ENCODE measurements around the gene PCDH11Y. TPM values are rescaled to one million over a fixed set of nuclear protein-coding genes. Genes with fewer than 3 reads are reported as not detected.
"Not testable (repeated sequence)": the region's sequence is repeated elsewhere in the genome, so short reads cannot be mapped to it uniquely, and the experiment has no call there.

The PCDH11Y gene
- total RNA-seq, 1 donor from 2014 or later, result not detected

- not testable (repeated sequence) for H3K4me1 Mint-ChIP-seq (ENCODE audit: low read depth); H3K27me3 Mint-ChIP-seq (ENCODE audit: low read depth); H3K9me3 Mint-ChIP-seq (ENCODE audit: low read depth); H3K36me3 Mint-ChIP-seq (ENCODE audit: low read depth); DNase-seq (ENCODE audit: low spot score); H3K27ac Mint-ChIP-seq (ENCODE audit: unreplicated experiment); H3K4me3 Mint-ChIP-seq (ENCODE audit: unreplicated experiment)
Observed at GRCh38 chrY:5679265-5679664, 679.2 kb downstream of the PCDH11Y start.

GRCh38 chrY:5708727-5709126 lies 708.6 kb downstream of the PCDH11Y start:
- not testable (repeated sequence) for H3K27ac Mint-ChIP-seq (ENCODE audit: unreplicated experiment); H3K27me3 Mint-ChIP-seq (ENCODE audit: low read depth); H3K9me3 Mint-ChIP-seq (ENCODE audit: low read depth); H3K4me3 Mint-ChIP-seq (ENCODE audit: unreplicated experiment); DNase-seq (ENCODE audit: low spot score); H3K4me1 Mint-ChIP-seq (ENCODE audit: low read depth); H3K36me3 Mint-ChIP-seq (ENCODE audit: low read depth)

- not testable (repeated sequence) for H3K36me3 Mint-ChIP-seq (ENCODE audit: low read depth); H3K4me3 Mint-ChIP-seq (ENCODE audit: unreplicated experiment); H3K27ac Mint-ChIP-seq (ENCODE audit: unreplicated experiment); DNase-seq (ENCODE audit: low spot score); H3K4me1 Mint-ChIP-seq (ENCODE audit: low read depth); H3K27me3 Mint-ChIP-seq (ENCODE audit: low read depth); H3K9me3 Mint-ChIP-seq (ENCODE audit: low read depth)
Observed at GRCh38 chrY:5709788-5710381, 709.8 kb downstream of the PCDH11Y start.

- not testable (repeated sequence) for H3K27ac Mint-ChIP-seq (ENCODE audit: unreplicated experiment); H3K27me3 Mint-ChIP-seq (ENCODE audit: low read depth); H3K4me1 Mint-ChIP-seq (ENCODE audit: low read depth); H3K9me3 Mint-ChIP-seq (ENCODE audit: low read depth); DNase-seq (ENCODE audit: low spot score); H3K36me3 Mint-ChIP-seq (ENCODE audit: low read depth); H3K4me3 Mint-ChIP-seq (ENCODE audit: unreplicated experiment)
Observed at GRCh38 chrY:5761403-5761802, 761.3 kb downstream of the PCDH11Y start.

GRCh38 chrY:5776485-5776884 lies 776.4 kb downstream of the PCDH11Y start:
- H3K27ac Mint-ChIP-seq (ENCODE audit: unreplicated experiment); H3K27me3 Mint-ChIP-seq (ENCODE audit: low read depth); H3K36me3 Mint-ChIP-seq (ENCODE audit: low read depth); DNase-seq (ENCODE audit: low spot score); H3K4me1 Mint-ChIP-seq (ENCODE audit: low read depth); H3K9me3 Mint-ChIP-seq (ENCODE audit: low read depth); H3K4me3 Mint-ChIP-seq (ENCODE audit: unreplicated experiment): not testable (repeated sequence)
